ENCODE data around the gene BCL2L14. TPM values are rescaled to one million over a fixed set of nuclear protein-coding genes. Genes with fewer than 3 reads are reported as not detected.
A peak's percentile ranks its signal among the peaks of the same experiment; 100 is the strongest.

Gene BCL2L14
- total RNA-seq, 1 experiment from 2014 or later, result not detected

- POLR2A ChIA-PET (ENCODE audit: low non-redundant PET), result no interaction called here
- no TSS peak for BruUV-seq (replicated peaks)
- intact Hi-C loops (cut with micrococcal nuclease; ENCODE audit: unreplicated experiment), result loop anchor here (5.0 to 10.0 kb wide), 2 partner anchors 532 to 1255 kb away; no protein-coding TSS in a partner anchor
Measured at GRCh38 chr12:12029653-12030052, 41.1 kb upstream of the BCL2L14 start.

DNA sequence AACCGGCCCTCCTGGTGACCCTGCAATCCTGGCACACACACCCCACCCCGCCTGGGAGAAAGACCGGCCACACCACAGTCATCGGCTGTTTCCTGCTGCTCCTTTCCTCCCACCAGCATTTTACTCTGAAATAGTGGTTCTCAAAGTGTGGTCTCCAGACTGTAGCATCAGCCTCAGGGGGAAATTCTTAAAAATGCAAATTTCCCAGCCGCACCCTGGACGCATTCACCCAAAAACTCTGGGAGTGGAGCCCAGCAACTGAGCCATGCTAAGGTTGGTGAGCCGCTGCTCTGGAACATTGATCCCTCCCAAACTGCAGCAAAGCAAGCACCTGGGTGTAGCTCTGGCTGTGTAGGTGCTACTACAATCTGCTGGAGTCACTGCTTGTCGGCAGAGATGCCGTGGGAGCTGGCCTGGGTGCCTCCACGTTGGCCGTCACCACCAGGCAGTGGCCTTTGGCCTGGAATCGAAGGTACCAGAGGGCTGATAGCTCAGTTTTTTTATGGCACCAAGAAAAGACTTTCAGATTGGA is 38.4 kb upstream of the BCL2L14 start:
- Histone ChIP-seq H3K4me1 (ENCODE audit: insufficient read depth, low read length, poor library complexity, severe bottlenecking) (peaks cover 5% of the 10 kb centered on the region), H3K27me3 (replicated peaks; ENCODE audit: insufficient read depth, low read depth, low read length, poor library complexity) (no peaks in the 10 kb centered on the region), H3K9me3 (ENCODE audit: low read depth, low read length, poor library complexity, severe bottlenecking) (no peaks in the 10 kb centered on the region), H3K27ac (ENCODE audit: low read depth, low read length, poor library complexity, severe bottlenecking) (no peak overlapping the region), H3K36me3 (ENCODE audit: insufficient read depth, low read length, poor library complexity, severe bottlenecking) (no peaks in the 10 kb centered on the region), H3K4me3 (ENCODE audit: low read depth, low read length, poor library complexity, severe bottlenecking) (no peak overlapping the region)
- ChIA-PET POLR2A (ENCODE audit: low non-redundant PET) (no interaction called here), CTCF (interaction anchor here (0.6 to 3.4 kb wide), 6 partner anchors 17 to 486 kb away, joined by 3 to 48 read pairs (median 6); no protein-coding TSS in a partner anchor)
- no peak for DNase-seq (ENCODE audit: low spot score)
- no TSS peak for BruUV-seq (replicated peaks)
- TF ChIP-seq EZH2 (IDR thresholded peaks at IDR 0.05; ENCODE audit: borderline replicate concordance, low read depth, low read length, poor library complexity, severe bottlenecking), result no peak
- TF ChIP-seq, protein P1, sequence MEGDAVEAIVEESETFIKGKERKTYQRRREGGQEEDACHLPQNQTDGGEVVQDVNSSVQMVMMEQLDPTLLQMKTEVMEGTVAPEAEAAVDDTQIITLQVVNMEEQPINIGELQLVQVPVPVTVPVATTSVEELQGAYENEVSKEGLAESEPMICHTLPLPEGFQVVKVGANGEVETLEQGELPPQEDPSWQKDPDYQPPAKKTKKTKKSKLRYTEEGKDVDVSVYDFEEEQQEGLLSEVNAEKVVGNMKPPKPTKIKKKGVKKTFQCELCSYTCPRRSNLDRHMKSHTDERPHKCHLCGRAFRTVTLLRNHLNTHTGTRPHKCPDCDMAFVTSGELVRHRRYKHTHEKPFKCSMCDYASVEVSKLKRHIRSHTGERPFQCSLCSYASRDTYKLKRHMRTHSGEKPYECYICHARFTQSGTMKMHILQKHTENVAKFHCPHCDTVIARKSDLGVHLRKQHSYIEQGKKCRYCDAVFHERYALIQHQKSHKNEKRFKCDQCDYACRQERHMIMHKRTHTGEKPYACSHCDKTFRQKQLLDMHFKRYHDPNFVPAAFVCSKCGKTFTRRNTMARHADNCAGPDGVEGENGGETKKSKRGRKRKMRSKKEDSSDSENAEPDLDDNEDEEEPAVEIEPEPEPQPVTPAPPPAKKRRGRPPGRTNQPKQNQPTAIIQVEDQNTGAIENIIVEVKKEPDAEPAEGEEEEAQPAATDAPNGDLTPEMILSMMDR (conservative IDR thresholded peaks at IDR 0.05; ENCODE audit: low read depth, low read length), result no peak
- intact Hi-C loops (cut with micrococcal nuclease; ENCODE audit: unreplicated experiment), result loop anchor here (5.0 to 10.0 kb wide), 2 partner anchors 535 to 1258 kb away; no protein-coding TSS in a partner anchor

More at GRCh38 chr12:12029653-12030052, 41.1 kb upstream of the BCL2L14 start:
- Histone ChIP-seq H3K27ac (ENCODE audit: low read depth, low read length, poor library complexity, severe bottlenecking) (no peak overlapping the region), H3K27me3 (replicated peaks; ENCODE audit: insufficient read depth, low read depth, low read length, poor library complexity) (no peaks in the 10 kb centered on the region), H3K4me1 (ENCODE audit: insufficient read depth, low read length, poor library complexity, severe bottlenecking) (peaks cover 5% of the 10 kb centered on the region), H3K9me3 (ENCODE audit: low read depth, low read length, poor library complexity, severe bottlenecking) (no peaks in the 10 kb centered on the region), H3K4me3 (ENCODE audit: low read depth, low read length, poor library complexity, severe bottlenecking) (no peak overlapping the region), H3K36me3 (ENCODE audit: insufficient read depth, low read length, poor library complexity, severe bottlenecking) (no peaks in the 10 kb centered on the region)
- no peak for DNase-seq (ENCODE audit: low spot score)
- no peak for TF ChIP-seq EZH2 (IDR thresholded peaks at IDR 0.05; ENCODE audit: borderline replicate concordance, low read depth, low read length, poor library complexity, severe bottlenecking)
- TF ChIP-seq, protein P1 (conservative IDR thresholded peaks at IDR 0.05; ENCODE audit: low read depth, low read length), result no peak
- CTCF ChIA-PET, result no interaction called here

- POLR2A ChIA-PET (ENCODE audit: low non-redundant PET), result interaction anchor here (0.6 kb wide), 1 partner anchor 476 kb away, joined by 4 read pairs; no protein-coding TSS in a partner anchor
- BruUV-seq (replicated peaks), result no TSS peak
- intact Hi-C loops (cut with micrococcal nuclease; ENCODE audit: unreplicated experiment), result loop anchor here (1.0 to 10.0 kb wide), 4 partner anchors 452 to 1258 kb away; no protein-coding TSS in a partner anchor
Measured at GRCh38 chr12:12032851-12033797, 37.6 kb upstream of the BCL2L14 start.

More at GRCh38 chr12:12032851-12033797, 37.6 kb upstream of the BCL2L14 start:
- TF ChIP-seq, protein P1 (conservative IDR thresholded peaks at IDR 0.05; ENCODE audit: low read depth, low read length), result peak; percentile 91
- TF ChIP-seq EZH2 (IDR thresholded peaks at IDR 0.05; ENCODE audit: borderline replicate concordance, low read depth, low read length, poor library complexity, severe bottlenecking), result no peak
- Histone ChIP-seq H3K4me3 (ENCODE audit: low read depth, low read length, poor library complexity, severe bottlenecking) (peak overlapping the region; percentile 33), H3K4me1 (ENCODE audit: insufficient read depth, low read length, poor library complexity, severe bottlenecking) (peaks cover 5% of the 10 kb centered on the region), H3K27me3 (replicated peaks; ENCODE audit: insufficient read depth, low read depth, low read length, poor library complexity) (no peaks in the 10 kb centered on the region), H3K27ac (ENCODE audit: low read depth, low read length, poor library complexity, severe bottlenecking) (peak overlapping the region; percentile 43), H3K36me3 (ENCODE audit: insufficient read depth, low read length, poor library complexity, severe bottlenecking) (no peaks in the 10 kb centered on the region), H3K9me3 (ENCODE audit: low read depth, low read length, poor library complexity, severe bottlenecking) (no peaks in the 10 kb centered on the region)
- DNase-seq (ENCODE audit: low spot score), result peak; percentile 84
- CTCF ChIA-PET, result interaction anchor here (0.6 to 3.4 kb wide), 9 partner anchors 18 to 526 kb away, joined by 3 to 48 read pairs (median 5); no protein-coding TSS in a partner anchor

Data from A673 (cell line).